ENCODE data around the gene LRP1B. TPM values are rescaled to one million over a fixed set of nuclear protein-coding genes. Genes with fewer than 3 reads are reported as not detected.

Gene LRP1B
- total RNA-seq, 4 donors from 2014 or later, result 0.42 to 0.71 (median 0.65) TPM

DNA sequence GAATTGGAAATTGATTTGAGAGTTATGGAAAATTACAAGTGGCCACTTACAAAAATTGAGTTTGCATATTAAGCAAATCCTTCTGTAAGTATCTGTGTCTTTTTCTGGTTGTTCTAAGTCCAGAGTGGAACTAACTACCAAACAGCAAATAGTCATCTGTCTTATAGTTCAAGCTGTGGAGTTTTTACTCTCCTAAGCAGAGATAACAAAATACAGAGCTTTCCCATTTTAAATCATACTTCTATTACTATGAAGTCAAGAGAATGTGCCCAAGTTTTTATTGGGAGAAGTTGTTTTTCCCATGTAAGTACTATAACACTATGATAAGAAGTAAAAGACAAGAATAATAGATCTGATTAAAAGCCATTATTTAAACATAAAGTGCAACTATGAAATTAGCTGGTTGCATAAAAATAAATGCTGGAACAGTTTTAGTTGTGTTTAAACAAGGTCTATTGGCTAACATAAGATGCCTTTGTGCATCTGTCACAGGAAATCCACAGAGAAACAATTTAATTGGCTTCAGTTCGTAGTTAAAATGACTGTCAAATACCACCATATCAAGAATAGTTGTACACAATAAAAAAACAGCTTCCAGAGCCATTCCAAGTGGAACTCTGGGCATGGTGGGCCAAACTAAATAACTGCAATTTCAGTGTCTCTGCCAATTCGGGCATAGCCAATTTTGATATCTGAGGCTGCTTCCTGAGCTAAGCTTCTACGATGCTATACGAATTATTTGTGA lies 1883.2 kb downstream of the LRP1B start:
- H3K9me3 ChIP-seq, result no peaks in the 10 kb centered on the region
- no peak overlapping the region for H3K27ac ChIP-seq (replicated peaks in 1 of 4)
- H3K27me3 ChIP-seq, result no peaks in the 10 kb centered on the region
- 85% methylated on average over 4 of the region's 4 CpGs for WGBS
- no peak for DNase-seq (ENCODE audit: extremely low spot score)
- H3K36me3 ChIP-seq, result no peaks in the 10 kb centered on the region
- intact Hi-C loops (cut with DNase I), result no loop called here
- H3K4me1 ChIP-seq, result no peaks in the 10 kb centered on the region
- TF ChIP-seq POLR2AphosphoS5 (IDR thresholded peaks at IDR 0.05) (no peak), POLR2A (IDR thresholded peaks at IDR 0.05; ENCODE audit: low read depth) (no peak), EP300 (IDR thresholded peaks at IDR 0.05) (no peak)
- TF ChIP-seq, protein P1, sequence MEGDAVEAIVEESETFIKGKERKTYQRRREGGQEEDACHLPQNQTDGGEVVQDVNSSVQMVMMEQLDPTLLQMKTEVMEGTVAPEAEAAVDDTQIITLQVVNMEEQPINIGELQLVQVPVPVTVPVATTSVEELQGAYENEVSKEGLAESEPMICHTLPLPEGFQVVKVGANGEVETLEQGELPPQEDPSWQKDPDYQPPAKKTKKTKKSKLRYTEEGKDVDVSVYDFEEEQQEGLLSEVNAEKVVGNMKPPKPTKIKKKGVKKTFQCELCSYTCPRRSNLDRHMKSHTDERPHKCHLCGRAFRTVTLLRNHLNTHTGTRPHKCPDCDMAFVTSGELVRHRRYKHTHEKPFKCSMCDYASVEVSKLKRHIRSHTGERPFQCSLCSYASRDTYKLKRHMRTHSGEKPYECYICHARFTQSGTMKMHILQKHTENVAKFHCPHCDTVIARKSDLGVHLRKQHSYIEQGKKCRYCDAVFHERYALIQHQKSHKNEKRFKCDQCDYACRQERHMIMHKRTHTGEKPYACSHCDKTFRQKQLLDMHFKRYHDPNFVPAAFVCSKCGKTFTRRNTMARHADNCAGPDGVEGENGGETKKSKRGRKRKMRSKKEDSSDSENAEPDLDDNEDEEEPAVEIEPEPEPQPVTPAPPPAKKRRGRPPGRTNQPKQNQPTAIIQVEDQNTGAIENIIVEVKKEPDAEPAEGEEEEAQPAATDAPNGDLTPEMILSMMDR (IDR thresholded peaks at IDR 0.05), result no peak
- H3K4me3 ChIP-seq, result no peak overlapping the region

DNA sequence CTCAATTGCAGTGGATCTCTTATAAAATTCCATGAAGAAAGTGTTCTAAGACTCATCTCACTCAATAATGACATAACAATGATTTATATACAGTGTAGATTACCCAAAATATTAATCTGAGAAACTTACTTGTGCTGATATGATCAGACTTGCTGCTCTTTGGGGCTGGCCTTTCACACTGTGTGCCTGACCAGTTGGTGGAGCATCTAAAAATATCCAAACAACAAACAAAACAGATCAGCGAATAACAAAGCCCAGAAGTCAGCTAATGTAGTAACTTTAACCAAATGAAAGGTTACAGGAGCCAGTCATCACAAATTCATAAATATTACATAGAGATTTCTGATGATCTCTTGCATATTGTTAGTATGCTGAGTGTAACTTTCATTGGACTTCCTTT lies 1883.9 kb downstream of the LRP1B start:
- intact Hi-C loops (cut with DNase I), result no loop called here
- H3K27me3 ChIP-seq, result no peaks in the 10 kb centered on the region
- H3K4me1 ChIP-seq, result no peaks in the 10 kb centered on the region
- 76% methylated on average over 1 of the region's 1 CpG for WGBS
- H3K27ac ChIP-seq (replicated peaks in 1 of 4), result no peak overlapping the region
- no peak for TF ChIP-seq EP300 (IDR thresholded peaks at IDR 0.05)
- TF ChIP-seq, protein P1 (IDR thresholded peaks at IDR 0.05), result no peak
- no peak for TF ChIP-seq POLR2AphosphoS5 (IDR thresholded peaks at IDR 0.05)
- TF ChIP-seq POLR2A (IDR thresholded peaks at IDR 0.05; ENCODE audit: low read depth), result no peak
- no peak overlapping the region for H3K4me3 ChIP-seq
- H3K9me3 ChIP-seq, result no peaks in the 10 kb centered on the region
- no peak for DNase-seq (ENCODE audit: extremely low spot score)
- H3K36me3 ChIP-seq, result no peaks in the 10 kb centered on the region

DNA sequence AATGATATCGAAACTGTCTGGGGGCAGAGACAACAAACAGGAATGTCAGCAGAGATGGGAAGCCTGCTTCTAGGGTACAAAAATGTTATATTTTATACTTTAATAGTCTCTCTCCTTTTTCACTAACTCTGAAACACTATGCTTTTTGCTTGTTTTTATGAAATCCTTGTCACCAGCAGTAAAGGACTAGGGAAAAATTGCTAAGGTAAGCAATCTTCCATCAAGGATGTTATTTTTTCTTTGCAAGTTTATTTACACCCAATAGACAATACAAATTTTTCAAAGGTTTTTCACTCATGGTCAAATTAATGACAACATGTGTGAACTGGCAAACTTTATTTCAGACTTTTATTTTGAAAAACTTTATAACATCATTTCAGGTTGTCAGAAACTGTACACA lies 1884.8 kb downstream of the LRP1B start:
- Histone ChIP-seq H3K9me3 (no peaks in the 10 kb centered on the region), H3K27me3 (no peaks in the 10 kb centered on the region), H3K36me3 (no peaks in the 10 kb centered on the region), H3K4me1 (no peaks in the 10 kb centered on the region), H3K27ac (replicated peaks in 1 of 4) (no peak overlapping the region), H3K4me3 (no peak overlapping the region)
- WGBS, result 91% methylated on average over 1 of the region's 1 CpG
- TF ChIP-seq EP300 (IDR thresholded peaks at IDR 0.05), result no peak
- no peak for DNase-seq (ENCODE audit: extremely low spot score)
- intact Hi-C loops (cut with DNase I), result no loop called here

DNA sequence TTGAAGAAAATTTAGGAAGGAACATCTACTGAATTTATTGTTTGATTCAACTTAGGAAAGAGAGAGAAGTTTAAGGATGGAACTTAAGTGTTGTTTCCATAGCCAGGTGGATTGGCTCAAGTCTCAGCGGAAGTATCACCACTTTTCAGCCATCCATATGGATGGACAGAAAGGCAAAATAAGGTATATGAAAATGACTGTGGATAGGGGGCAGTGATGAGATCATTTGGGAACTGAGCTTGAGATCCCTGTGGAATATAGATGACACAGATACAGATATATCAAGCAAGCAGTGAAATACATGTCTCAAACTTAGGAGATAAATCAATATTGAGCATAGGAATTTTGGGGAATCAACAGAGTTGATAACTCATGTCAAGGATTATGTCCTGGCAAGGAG lies 1887.9 kb downstream of the LRP1B start:
- TF ChIP-seq EP300 (IDR thresholded peaks at IDR 0.05), result no peak
- TF ChIP-seq, protein P1 (IDR thresholded peaks at IDR 0.05), result no peak
- no peak for TF ChIP-seq POLR2A (IDR thresholded peaks at IDR 0.05; ENCODE audit: low read depth)
- TF ChIP-seq POLR2AphosphoS5 (IDR thresholded peaks at IDR 0.05), result no peak
- Histone ChIP-seq H3K9me3 (no peaks in the 10 kb centered on the region), H3K4me1 (no peaks in the 10 kb centered on the region), H3K36me3 (no peaks in the 10 kb centered on the region), H3K27ac (replicated peaks in 1 of 4) (no peak overlapping the region), H3K27me3 (no peaks in the 10 kb centered on the region), H3K4me3 (no peak overlapping the region)
- intact Hi-C loops (cut with DNase I), result no loop called here
- 74% methylated on average over 1 of the region's 1 CpG for WGBS
- no peak for DNase-seq (ENCODE audit: extremely low spot score)

DNA sequence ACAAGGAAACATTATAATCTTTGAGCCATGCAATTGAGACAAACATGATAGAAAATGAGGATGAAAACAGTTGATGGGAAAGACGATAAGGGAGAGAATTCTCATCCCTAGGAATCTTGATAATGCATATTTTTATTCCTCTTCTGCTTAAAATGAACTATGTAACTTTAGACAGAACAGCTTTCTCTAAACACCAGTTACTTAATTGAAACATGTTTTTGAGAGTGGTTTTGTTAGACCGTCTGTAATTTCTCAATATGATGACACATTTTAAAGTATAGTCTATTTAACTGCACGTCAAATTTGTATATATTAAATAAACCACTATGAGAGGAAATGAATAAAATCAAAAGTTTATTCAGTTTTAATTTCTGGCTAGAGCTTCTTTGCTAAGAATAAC lies 1896.7 kb downstream of the LRP1B start:
- H3K36me3 ChIP-seq, result no peaks in the 10 kb centered on the region
- no peak overlapping the region for H3K27ac ChIP-seq (replicated peaks in 1 of 4)
- H3K9me3 ChIP-seq, result no peaks in the 10 kb centered on the region
- H3K4me1 ChIP-seq, result no peaks in the 10 kb centered on the region
- no peak overlapping the region for H3K4me3 ChIP-seq
- TF ChIP-seq POLR2A (IDR thresholded peaks at IDR 0.05; ENCODE audit: low read depth) (no peak), EP300 (IDR thresholded peaks at IDR 0.05) (no peak), POLR2AphosphoS5 (IDR thresholded peaks at IDR 0.05) (no peak)
- TF ChIP-seq, protein P1 (IDR thresholded peaks at IDR 0.05), result no peak
- 27% methylated on average over 3 of the region's 3 CpGs for WGBS
- no peaks in the 10 kb centered on the region for H3K27me3 ChIP-seq
- intact Hi-C loops (cut with DNase I), result no loop called here
- DNase-seq (ENCODE audit: extremely low spot score), result no peak

Data from esophagus muscularis mucosa (tissue), 4 donors.